ENCODE results near the gene ANKRD2. TPM values are rescaled to one million over a fixed set of nuclear protein-coding genes. Genes with fewer than 3 reads are reported as not detected.

The ANKRD2 gene
- total RNA-seq, 2 experiments from 2014 or later: 0.26 TPM; not detected in 1

GRCh38 chr10:97537186-97537869 lies 35.3 kb upstream of the ANKRD2 start:
- H3K27ac Mint-ChIP-seq: no peak overlapping the region
- ChIA-PET CTCF (no interaction called here), POLR2A (interaction anchor here (0.6 kb wide), 1 partner anchor 16 kb away, joined by 4 read pairs; no protein-coding TSS in a partner anchor)
- no peak for ATAC-seq
- DNase-seq: no peak
- H3K27me3 Mint-ChIP-seq (ENCODE audit: low read depth): no peaks in the 10 kb centered on the region
- no peak overlapping the region for H3K4me3 Mint-ChIP-seq
- H3K9me3 Mint-ChIP-seq (ENCODE audit: insufficient read depth): no peaks in the 10 kb centered on the region
- H3K36me3 Mint-ChIP-seq (ENCODE audit: low read depth): no peaks in the 10 kb centered on the region
- peaks cover under 1% of the 10 kb centered on the region for H3K4me1 Mint-ChIP-seq (ENCODE audit: low read depth)

GRCh38 chr10:97538411-97538810 lies 34.2 kb upstream of the ANKRD2 start:
- ATAC-seq: no peak
- H3K4me3 Mint-ChIP-seq: no peak overlapping the region
- no peaks in the 10 kb centered on the region for H3K9me3 Mint-ChIP-seq (ENCODE audit: insufficient read depth)
- no peaks in the 10 kb centered on the region for H3K27me3 Mint-ChIP-seq (ENCODE audit: low read depth)
- DNase-seq: no peak
- H3K4me1 Mint-ChIP-seq (ENCODE audit: low read depth): peaks cover 12% of the 10 kb centered on the region
- POLR2A ChIA-PET: interaction anchor here (1.4 kb wide), 1 partner anchor 14 kb away, joined by 4 read pairs; no protein-coding TSS in a partner anchor
- no peaks in the 10 kb centered on the region for H3K36me3 Mint-ChIP-seq (ENCODE audit: low read depth)
- H3K27ac Mint-ChIP-seq: no peak overlapping the region
- CTCF ChIA-PET: no interaction called here

GRCh38 chr10:97538839-97539238 lies 33.7 kb upstream of the ANKRD2 start:
- ChIA-PET POLR2A (interaction anchor here (1.4 kb wide), 1 partner anchor 13 kb away, joined by 4 read pairs; no protein-coding TSS in a partner anchor), CTCF (interaction anchor here (1.3 kb wide), 1 partner anchor 40 kb away, joined by 4 read pairs; the partner anchor contains the start of gene UBTD1)
- Mint-ChIP-seq H3K27ac (no peak overlapping the region), H3K36me3 (ENCODE audit: low read depth) (no peaks in the 10 kb centered on the region), H3K4me3 (no peak overlapping the region), H3K9me3 (ENCODE audit: insufficient read depth) (no peaks in the 10 kb centered on the region), H3K27me3 (ENCODE audit: low read depth) (no peaks in the 10 kb centered on the region), H3K4me1 (ENCODE audit: low read depth) (peaks cover 13% of the 10 kb centered on the region)
- no peak for DNase-seq
- ATAC-seq: no peak

GRCh38 chr10:97539523-97540200 lies 32.9 kb upstream of the ANKRD2 start:
- POLR2A ChIA-PET: interaction anchor here (1.4 kb wide), 1 partner anchor 12 kb away, joined by 4 read pairs; no protein-coding TSS in a partner anchor
- ATAC-seq (no peak), DNase-seq (no peak)
- H3K27me3 Mint-ChIP-seq (ENCODE audit: low read depth): no peaks in the 10 kb centered on the region
- H3K36me3 Mint-ChIP-seq (ENCODE audit: low read depth): no peaks in the 10 kb centered on the region
- no peak overlapping the region for H3K27ac Mint-ChIP-seq
- H3K4me1 Mint-ChIP-seq (ENCODE audit: low read depth): peaks cover 13% of the 10 kb centered on the region
- no peaks in the 10 kb centered on the region for H3K9me3 Mint-ChIP-seq (ENCODE audit: insufficient read depth)
- CTCF ChIA-PET: interaction anchor here (1.3 kb wide), 1 partner anchor 40 kb away, joined by 4 read pairs; the partner anchor contains the start of gene UBTD1
- no peak overlapping the region for H3K4me3 Mint-ChIP-seq

GRCh38 chr10:97540669-97541500 lies 31.7 kb upstream of the ANKRD2 start:
- peaks cover 13% of the 10 kb centered on the region for H3K4me1 Mint-ChIP-seq (ENCODE audit: low read depth)
- ATAC-seq: no peak
- CTCF ChIA-PET: no interaction called here
- H3K27ac Mint-ChIP-seq: no peak overlapping the region
- no peak overlapping the region for H3K4me3 Mint-ChIP-seq
- no peaks in the 10 kb centered on the region for H3K9me3 Mint-ChIP-seq (ENCODE audit: insufficient read depth)
- no peak for DNase-seq
- no peaks in the 10 kb centered on the region for H3K27me3 Mint-ChIP-seq (ENCODE audit: low read depth)
- no peaks in the 10 kb centered on the region for H3K36me3 Mint-ChIP-seq (ENCODE audit: low read depth)
- POLR2A ChIA-PET: no interaction called here

GRCh38 chr10:97542169-97543024 lies 30.2 kb upstream of the ANKRD2 start:
- Mint-ChIP-seq H3K27me3 (ENCODE audit: low read depth) (no peaks in the 10 kb centered on the region), H3K4me3 (no peak overlapping the region), H3K4me1 (ENCODE audit: low read depth) (peaks cover 13% of the 10 kb centered on the region), H3K9me3 (ENCODE audit: insufficient read depth) (no peaks in the 10 kb centered on the region), H3K36me3 (ENCODE audit: low read depth) (no peaks in the 10 kb centered on the region), H3K27ac (no peak overlapping the region)
- ATAC-seq (peak; percentile 31), DNase-seq (peak; percentile 23)
- ChIA-PET POLR2A (no interaction called here), CTCF (interaction anchor here (0.6 to 1.2 kb wide), 3 partner anchors 9 to 73 kb away, joined by 3 to 5 read pairs (median 4); no protein-coding TSS in a partner anchor)

GRCh38 chr10:97543025-97543546 lies 29.5 kb upstream of the ANKRD2 start:
- H3K4me3 Mint-ChIP-seq: no peak overlapping the region
- peaks cover 13% of the 10 kb centered on the region for H3K4me1 Mint-ChIP-seq (ENCODE audit: low read depth)
- H3K27me3 Mint-ChIP-seq (ENCODE audit: low read depth): no peaks in the 10 kb centered on the region
- ChIA-PET CTCF (interaction anchor here (0.6 to 1.2 kb wide), 3 partner anchors 9 to 73 kb away, joined by 3 to 5 read pairs (median 4); no protein-coding TSS in a partner anchor), POLR2A (no interaction called here)
- no peaks in the 10 kb centered on the region for H3K9me3 Mint-ChIP-seq (ENCODE audit: insufficient read depth)
- ATAC-seq: peak; percentile 65
- H3K27ac Mint-ChIP-seq: no peak overlapping the region
- H3K36me3 Mint-ChIP-seq (ENCODE audit: low read depth): no peaks in the 10 kb centered on the region
- DNase-seq: peak; percentile 46

GRCh38 chr10:97546456-97547270 lies 25.9 kb upstream of the ANKRD2 start:
- ATAC-seq: no peak
- Mint-ChIP-seq H3K4me1 (ENCODE audit: low read depth) (peaks cover 13% of the 10 kb centered on the region), H3K27ac (no peak overlapping the region), H3K36me3 (ENCODE audit: low read depth) (no peaks in the 10 kb centered on the region), H3K27me3 (ENCODE audit: low read depth) (no peaks in the 10 kb centered on the region), H3K9me3 (ENCODE audit: insufficient read depth) (no peaks in the 10 kb centered on the region), H3K4me3 (no peak overlapping the region)
- POLR2A ChIA-PET: no interaction called here
- CTCF ChIA-PET: interaction anchor here (1.0 to 2.3 kb wide), 3 partner anchors 12 to 122 kb away, joined by 3 to 12 read pairs (median 4); partner anchors contain the start of gene ANKRD2
- no peak for DNase-seq

GRCh38 chr10:97547271-97547600 lies 25.3 kb upstream of the ANKRD2 start:
- DNase-seq: no peak
- POLR2A ChIA-PET: no interaction called here
- ATAC-seq: no peak
- H3K9me3 Mint-ChIP-seq (ENCODE audit: insufficient read depth): no peaks in the 10 kb centered on the region
- H3K36me3 Mint-ChIP-seq (ENCODE audit: low read depth): no peaks in the 10 kb centered on the region
- CTCF ChIA-PET: interaction anchor here (2.3 kb wide), 1 partner anchor 13 kb away, joined by 12 read pairs; no protein-coding TSS in a partner anchor
- H3K4me1 Mint-ChIP-seq (ENCODE audit: low read depth): peaks cover 13% of the 10 kb centered on the region
- H3K27ac Mint-ChIP-seq: no peak overlapping the region
- no peaks in the 10 kb centered on the region for H3K27me3 Mint-ChIP-seq (ENCODE audit: low read depth)
- no peak overlapping the region for H3K4me3 Mint-ChIP-seq

- DNase-seq: no peak
- Mint-ChIP-seq H3K27ac (no peak overlapping the region), H3K4me1 (ENCODE audit: low read depth) (peaks cover 6% of the 10 kb centered on the region), H3K36me3 (ENCODE audit: low read depth) (no peaks in the 10 kb centered on the region), H3K4me3 (no peak overlapping the region), H3K9me3 (ENCODE audit: insufficient read depth) (no peaks in the 10 kb centered on the region), H3K27me3 (ENCODE audit: low read depth) (no peaks in the 10 kb centered on the region)
- POLR2A ChIA-PET: no interaction called here
- CTCF ChIA-PET: no interaction called here
- no peak for ATAC-seq
Measured at GRCh38 chr10:97547962-97548361, 24.6 kb upstream of the ANKRD2 start.

Measured in activated CD8-positive, alpha-beta T cell treated with anti-CD3 and anti-CD28 coated beads, Interleukin-2, amount 10 ng/mL, durations not matched to agents 7 days and 5 days (primary cell).